ENCODE measurements around the gene A2ML1.
"Not testable (repeated sequence)": the region's sequence is repeated elsewhere in the genome, so short reads cannot be mapped to it uniquely, and the experiment has no call there.

The A2ML1 gene

GRCh38 chr12:8855891-8856290 lies 33.5 kb downstream of the A2ML1 start:
- DNase-seq (ENCODE audit: low spot score) = no peak

GRCh38 chr12:8859448-8859847 lies 37.0 kb downstream of the A2ML1 start:
- DNase-seq (ENCODE audit: low spot score) = not testable (repeated sequence)

GRCh38 chr12:8860165-8860961 lies 37.9 kb downstream of the A2ML1 start:
- peak; percentile 16 for DNase-seq (ENCODE audit: low spot score)

GRCh38 chr12:8866429-8866828 lies 44.0 kb downstream of the A2ML1 start:
- no peak for DNase-seq (ENCODE audit: low spot score)

- DNase-seq (ENCODE audit: low spot score) = no peak
These were observed 44.6 kb downstream of the A2ML1 start for GRCh38 chr12:8867009-8867408.

GRCh38 chr12:8867786-8868185 lies 45.4 kb downstream of the A2ML1 start:
- no peak for DNase-seq (ENCODE audit: low spot score)

- DNase-seq (ENCODE audit: low spot score) = no peak
These were observed 48.2 kb downstream of the A2ML1 start for GRCh38 chr12:8870586-8870985.

GRCh38 chr12:8871068-8871467 lies 48.6 kb downstream of the A2ML1 start:
- no peak for DNase-seq (ENCODE audit: low spot score)

GRCh38 chr12:8876887-8877286 lies 54.5 kb downstream of the A2ML1 start:
- DNase-seq (ENCODE audit: low spot score) = no peak

- no peak for DNase-seq (ENCODE audit: low spot score)
These were observed 64.3 kb downstream of the A2ML1 start for GRCh38 chr12:8886502-8887284.

GRCh38 chr12:8887285-8887715 lies 64.9 kb downstream of the A2ML1 start:
- DNase-seq (ENCODE audit: low spot score) = no peak

GRCh38 chr12:8890313-8891085 lies 68.1 kb downstream of the A2ML1 start:
- peak; percentile 47 for DNase-seq (ENCODE audit: low spot score)

GRCh38 chr12:8891976-8892375 lies 69.6 kb downstream of the A2ML1 start:
- no peak for DNase-seq (ENCODE audit: low spot score)

- DNase-seq (ENCODE audit: low spot score) = no peak
These were observed 72.0 kb downstream of the A2ML1 start for GRCh38 chr12:8894378-8894777.

- DNase-seq (ENCODE audit: low spot score) = no peak
These were observed 72.6 kb downstream of the A2ML1 start for GRCh38 chr12:8894986-8895385.

- DNase-seq (ENCODE audit: low spot score) = no peak
These were observed 74.7 kb downstream of the A2ML1 start for GRCh38 chr12:8897081-8897480.

- no peak for DNase-seq (ENCODE audit: low spot score)
These were observed 77.4 kb downstream of the A2ML1 start for GRCh38 chr12:8899830-8900229.

GRCh38 chr12:8902703-8903102 lies 80.3 kb downstream of the A2ML1 start:
- DNase-seq (ENCODE audit: low spot score) = not testable (repeated sequence)

GRCh38 chr12:8903646-8904045 lies 81.2 kb downstream of the A2ML1 start:
- DNase-seq (ENCODE audit: low spot score) = no peak

- no peak for DNase-seq (ENCODE audit: low spot score)
These were observed 82.2 kb downstream of the A2ML1 start for GRCh38 chr12:8904665-8905064.

- DNase-seq (ENCODE audit: low spot score) = no peak
These were observed 83.1 kb downstream of the A2ML1 start for GRCh38 chr12:8905546-8905945.

All from kidney capillary endothelial cell (primary cell).